Right atrium auricular region (tissue), 2 donors: ENCODE results near the gene LAMTOR1. TPM values are rescaled to one million over a fixed set of nuclear protein-coding genes. Genes with fewer than 3 reads are reported as not detected.

ENCODE experiments used
- DNase-seq: peaks from one replicate; pipeline ENCODE4 v3.0.0-alpha.2; 2019; ENCODE audit warnings: low spot score
- H3K27ac ChIP-seq, 2 donors: fragments of 200-600 bp; sonication (generic); 1 replicate in 1 of 2; 2 replicates in 1 of 2; pipeline ENCODE4 v1.5.1; 2016 to 2019
- H3K27me3 ChIP-seq, 2 donors: fragments of 200-600 bp; sonication (generic); one replicate each; pipeline versions ENCODE4 v1.5.1 to v1.6.0; 2017 to 2019
- H3K36me3 ChIP-seq: fragments of 200-600 bp; sonication (generic); one replicate; pipeline ENCODE4 v1.5.1; 2016
- H3K4me1 ChIP-seq, 2 donors: fragments of 200-600 bp; sonication (generic); one replicate each; pipeline versions ENCODE4 v1.5.1 to v1.6.0; 2017 to 2019
- H3K4me3 ChIP-seq, 2 donors: fragments of 200-600 bp; sonication (generic); 1 replicate in 1 of 2; 2 replicates in 1 of 2; pipeline ENCODE4 v1.5.1; 2017 to 2019; ENCODE audit warnings: mild to moderate bottlenecking in 1 of 2, moderate library complexity in 1 of 2
- H3K9me3 ChIP-seq, 2 donors: fragments of 200-600 bp; sonication (generic); one replicate each; pipeline ENCODE4 v1.5.1; 2019
- CTCF ChIP-seq, 2 donors: fragments of 200-600 bp; sonication (generic); IDR thresholded peaks; one replicate each; pipeline ENCODE4 v1.5.1; 2019; ENCODE audit warnings: antibody characterized with exemption in 2 of 2
- total RNA-seq, 2 donors: library from RNA; depleted of rRNA; stranded (reverse); fragments of >200 nt; gene quantifications; one replicate each; pipeline ENCODE4 v1.1.0, GENCODE V29; 2016

Gene LAMTOR1
- total RNA-seq, 2 donors from 2014 or later, result 103 to 117 TPM

- H3K4me3 ChIP-seq, result no peak overlapping the region
These were observed 33.3 kb downstream of the LAMTOR1 start for GRCh38 chr11:72069787-72070251.

GRCh38 chr11:72069200-72069599 is 33.9 kb downstream of the LAMTOR1 start:
- peaks cover 7% of the 10 kb centered on the region for H3K36me3 ChIP-seq
- no peaks in the 10 kb centered on the region for H3K9me3 ChIP-seq
- no peak for TF ChIP-seq CTCF (IDR thresholded peaks at IDR 0.05)
- no peak overlapping the region for H3K4me3 ChIP-seq
- DNase-seq, result no peak
- H3K27ac ChIP-seq, result peak overlapping the region; percentile 57 to 81
- H3K4me1 ChIP-seq, result peaks cover 0 to 46% of the 10 kb centered on the region in 2 donors
- no peaks in the 10 kb centered on the region for H3K27me3 ChIP-seq

More at GRCh38 chr11:72069787-72070251, 33.3 kb downstream of the LAMTOR1 start:
- H3K27me3 ChIP-seq, result no peaks in the 10 kb centered on the region
- H3K27ac ChIP-seq, result peak overlapping the region; percentile 57 to 81
- peak; percentile 92 for DNase-seq
- peaks cover 7% of the 10 kb centered on the region for H3K36me3 ChIP-seq
- no peak for TF ChIP-seq CTCF (IDR thresholded peaks at IDR 0.05)
- H3K9me3 ChIP-seq, result no peaks in the 10 kb centered on the region
- H3K4me1 ChIP-seq, result peaks cover 0 to 46% of the 10 kb centered on the region in 2 donors

GRCh38 chr11:72067676-72068075 is 35.4 kb downstream of the LAMTOR1 start:
- DNase-seq, result no peak
- H3K4me3 ChIP-seq, result no peak overlapping the region
- TF ChIP-seq CTCF (IDR thresholded peaks at IDR 0.05), result no peak
- no peaks in the 10 kb centered on the region for H3K9me3 ChIP-seq
- no peak overlapping the region for H3K27ac ChIP-seq
- no peaks in the 10 kb centered on the region for H3K27me3 ChIP-seq
- peaks cover 0 to 46% of the 10 kb centered on the region in 2 donors for H3K4me1 ChIP-seq
- H3K36me3 ChIP-seq, result peaks cover 7% of the 10 kb centered on the region

GRCh38 chr11:72067266-72067665 is 35.8 kb downstream of the LAMTOR1 start:
- Histone ChIP-seq H3K27ac (peak overlapping the region in 1 of 2 donors; percentile 28), H3K9me3 (no peaks in the 10 kb centered on the region), H3K36me3 (peaks cover 7% of the 10 kb centered on the region), H3K4me1 (peaks cover 0 to 42% of the 10 kb centered on the region in 2 donors), H3K27me3 (no peaks in the 10 kb centered on the region), H3K4me3 (no peak overlapping the region)
- no peak for DNase-seq
- TF ChIP-seq CTCF (IDR thresholded peaks at IDR 0.05), result no peak

GRCh38 chr11:72066855-72067254 is 36.2 kb downstream of the LAMTOR1 start:
- H3K4me1 ChIP-seq, result peaks cover 0 to 38% of the 10 kb centered on the region in 2 donors
- no peak for TF ChIP-seq CTCF (IDR thresholded peaks at IDR 0.05)
- peak overlapping the region in 1 of 2 donors; percentile 28 for H3K27ac ChIP-seq
- H3K4me3 ChIP-seq, result no peak overlapping the region
- no peaks in the 10 kb centered on the region for H3K9me3 ChIP-seq
- DNase-seq, result no peak
- H3K36me3 ChIP-seq, result peaks cover 7% of the 10 kb centered on the region
- H3K27me3 ChIP-seq, result no peaks in the 10 kb centered on the region
